GM19023 (cell line): ENCODE data around the gene SFMBT2.
"Not testable (repeated sequence)": the region's sequence is repeated elsewhere in the genome, so short reads cannot be mapped to it uniquely, and the experiment has no call there.

Experiments
- ATAC-seq: cut with Tn5 transposase; IDR thresholded peaks from one replicate; pipeline ENCODE4 v1.9.1; 2021; ENCODE audit warnings: mild to moderate bottlenecking, moderate library complexity; ENCODE audit not compliant: unreplicated experiment

Gene SFMBT2

DNA sequence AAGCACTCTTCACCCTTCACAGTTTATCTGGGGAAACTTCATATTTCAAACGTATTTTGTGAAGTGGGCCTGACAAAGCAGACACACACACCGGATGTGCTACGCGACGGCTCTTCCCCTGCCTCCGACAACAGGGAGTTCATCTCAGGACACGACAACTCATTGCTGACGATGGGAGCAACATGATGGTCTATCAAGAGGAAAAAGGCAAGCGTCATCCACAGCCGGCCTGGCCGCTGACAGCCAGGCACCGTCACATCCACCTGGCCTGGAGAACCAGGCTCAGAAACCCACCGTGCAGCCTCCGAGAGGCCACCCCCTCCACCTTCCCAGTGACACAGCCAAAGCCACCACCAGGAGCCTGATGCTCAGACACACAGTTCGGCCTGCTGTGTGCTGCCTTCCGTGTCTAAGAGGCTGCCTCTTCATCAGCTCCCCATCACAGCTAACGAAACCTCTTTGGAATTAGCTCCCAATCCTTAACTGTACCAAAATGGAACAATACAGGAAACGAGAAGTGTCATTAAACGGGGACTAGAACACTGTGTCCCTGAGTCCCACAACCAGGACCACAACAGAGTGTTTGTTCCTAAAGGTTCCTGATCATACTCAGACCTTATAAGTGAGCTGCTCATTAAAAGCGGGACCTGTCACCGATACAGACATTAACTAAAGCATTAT lies 76.7 kb downstream of the SFMBT2 start:
- ATAC-seq: no peak

DNA sequence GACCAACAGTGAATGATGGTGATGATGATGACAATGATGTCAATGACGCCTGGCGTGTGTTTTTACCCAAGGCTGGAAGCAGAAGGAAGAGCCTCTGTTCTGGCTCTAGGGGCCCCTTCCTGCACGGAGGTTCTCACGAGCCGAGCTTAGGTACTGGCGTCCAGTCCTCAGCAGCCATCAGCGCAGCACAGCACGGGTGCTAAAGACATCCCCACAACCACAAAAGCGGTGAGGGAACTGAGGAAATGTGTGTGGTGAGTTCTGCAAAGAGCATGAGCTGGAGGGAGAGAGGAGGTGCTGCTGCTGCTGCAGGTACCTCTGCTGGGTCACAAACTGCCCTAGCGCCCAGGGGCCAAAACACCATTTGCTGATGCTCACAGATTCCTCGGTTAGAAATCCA lies 81.6 kb downstream of the SFMBT2 start:
- ATAC-seq: no peak

DNA sequence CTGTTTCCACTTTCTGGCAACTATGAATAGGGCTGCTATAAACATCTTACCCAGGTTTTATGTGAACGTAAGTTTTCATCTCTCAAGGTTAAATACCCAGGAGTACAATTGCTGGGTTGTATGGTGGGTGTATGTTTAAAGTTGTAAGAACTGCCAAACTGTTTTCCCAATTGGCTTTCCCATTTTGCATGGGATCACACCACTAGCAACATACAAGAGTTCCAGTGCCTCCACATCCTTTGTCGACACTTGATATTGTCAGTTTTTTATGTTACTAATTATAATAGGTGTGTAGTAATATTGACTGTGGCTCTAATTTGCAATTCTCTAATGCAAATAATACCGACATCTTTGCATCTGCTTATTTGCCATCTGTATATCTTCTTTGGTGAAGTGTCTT lies 82.9 kb downstream of the SFMBT2 start:
- ATAC-seq: no peak

DNA sequence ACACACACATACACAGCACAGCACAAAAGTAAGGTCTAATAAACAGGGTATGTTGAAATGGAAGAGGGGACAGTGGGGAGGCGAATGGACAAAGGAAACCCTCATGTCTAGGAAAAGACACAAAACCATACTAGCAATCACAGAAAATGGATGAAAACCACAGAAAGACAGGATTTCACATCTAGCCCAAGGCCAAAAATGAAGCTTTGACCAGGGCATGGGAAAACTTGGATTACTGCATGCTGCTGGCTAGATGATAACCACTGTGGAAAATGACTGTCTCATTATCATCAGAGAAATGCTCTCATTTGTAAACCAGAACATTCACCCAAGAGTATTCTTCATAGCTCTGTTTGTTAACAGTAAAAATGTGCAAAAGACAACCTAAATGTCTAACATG lies 88.2 kb downstream of the SFMBT2 start:
- ATAC-seq: no peak

DNA sequence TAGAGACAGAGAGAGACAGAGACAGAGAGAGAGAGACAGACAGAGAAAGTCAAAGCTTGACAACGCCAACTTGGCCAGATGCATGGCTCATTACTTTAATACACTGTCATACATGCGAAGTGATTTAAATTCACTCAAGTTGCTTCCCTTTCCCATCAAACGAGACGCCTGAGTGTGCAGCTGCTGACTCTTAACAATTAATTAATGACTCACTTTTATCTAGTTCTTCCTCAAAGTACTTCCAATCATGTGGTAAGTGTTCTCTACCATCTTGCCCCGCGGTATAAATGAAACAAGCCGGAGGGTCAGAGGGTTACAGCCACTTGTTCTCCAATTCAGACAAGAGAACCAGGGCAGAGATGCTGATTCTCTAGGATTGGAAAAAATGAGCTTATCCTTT lies 90.8 kb downstream of the SFMBT2 start:
- no peak for ATAC-seq

DNA sequence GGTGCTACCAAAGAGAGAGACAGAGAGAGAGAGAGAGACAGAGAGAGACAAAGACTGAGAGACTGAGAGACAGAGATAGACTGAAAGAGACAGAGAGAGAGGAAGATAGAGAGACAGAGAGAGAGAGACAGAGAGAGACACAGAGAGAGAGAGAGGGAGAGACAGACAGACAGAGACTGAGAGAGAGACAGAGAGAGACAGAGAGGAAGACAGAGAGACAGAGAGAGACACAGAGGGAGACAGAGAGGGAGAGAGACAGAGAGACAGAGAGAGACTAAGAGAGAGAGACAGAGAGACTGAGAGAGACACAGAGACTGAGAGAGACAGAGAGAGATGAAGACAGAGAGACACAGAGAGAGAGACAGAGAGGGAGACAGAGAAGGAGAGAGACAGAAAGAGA lies 91.2 kb downstream of the SFMBT2 start:
- ATAC-seq: no peak

DNA sequence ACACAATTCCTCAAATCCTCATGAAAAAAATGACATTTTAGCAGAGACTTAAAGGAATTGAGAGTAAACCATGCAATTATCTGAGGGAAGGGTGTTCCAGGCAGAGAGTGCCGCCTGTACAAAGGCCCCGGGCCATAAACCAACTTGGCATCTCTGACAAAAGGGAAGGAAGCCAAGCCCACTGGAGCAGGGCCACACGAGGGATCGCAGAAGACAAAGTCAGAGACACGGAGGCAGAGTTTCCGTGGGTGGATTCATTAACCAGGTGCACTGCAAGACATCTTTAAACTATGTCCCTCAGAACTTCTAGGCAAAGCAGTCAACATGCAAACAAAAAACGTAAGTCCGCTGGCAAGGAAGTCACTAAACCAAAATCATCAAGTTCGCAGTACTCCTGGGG lies 92.0 kb downstream of the SFMBT2 start:
- ATAC-seq: no peak

DNA sequence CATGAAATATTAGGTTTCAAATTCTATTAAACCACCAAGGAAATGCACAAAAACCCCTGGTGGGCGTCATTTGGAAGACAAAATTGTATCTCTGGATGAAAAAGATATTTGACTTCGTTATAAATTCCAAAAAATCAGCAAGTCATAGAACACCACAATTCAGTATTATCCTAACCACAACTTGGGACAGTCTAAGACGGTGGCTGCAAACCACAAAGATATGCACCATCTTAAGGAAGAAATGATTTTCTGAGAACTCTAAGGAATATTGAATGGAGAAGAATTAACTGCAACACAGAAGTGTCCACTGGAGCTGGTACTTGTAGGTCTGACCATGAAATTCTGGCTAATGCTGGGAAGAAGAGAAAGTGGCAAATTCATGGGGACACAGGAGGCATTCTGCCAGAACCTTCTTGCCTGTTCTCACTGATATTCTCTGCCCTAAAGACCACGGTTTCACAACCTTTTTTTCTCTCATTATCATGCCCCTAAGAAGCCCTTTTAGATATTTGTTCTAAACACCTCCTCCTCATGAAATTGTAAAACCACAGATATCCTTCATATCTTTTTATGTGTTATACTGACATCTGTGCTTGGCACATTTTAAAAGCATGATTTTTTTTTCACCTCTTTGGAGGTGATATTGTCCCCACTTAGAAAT lies 92.9 kb downstream of the SFMBT2 start:
- ATAC-seq: no peak

DNA sequence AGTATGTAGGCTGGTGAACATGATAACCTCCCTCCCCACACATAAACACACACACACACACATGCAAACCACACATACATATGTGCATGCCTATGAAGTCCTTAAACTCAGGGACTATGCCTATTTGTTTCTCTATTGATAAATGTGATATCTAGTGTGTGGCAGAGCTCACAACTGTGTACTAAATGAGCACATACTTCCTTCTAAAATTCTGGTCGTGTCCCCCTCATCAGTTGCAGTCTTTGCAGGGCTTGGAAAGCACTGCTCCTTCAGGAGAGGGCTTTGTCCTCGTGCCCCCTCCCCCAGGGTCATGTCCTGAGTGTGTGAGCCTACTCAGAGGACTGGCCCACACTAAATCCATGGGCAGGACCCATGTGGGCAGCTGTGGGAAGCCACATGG lies 94.0 kb downstream of the SFMBT2 start:
- no peak for ATAC-seq

DNA sequence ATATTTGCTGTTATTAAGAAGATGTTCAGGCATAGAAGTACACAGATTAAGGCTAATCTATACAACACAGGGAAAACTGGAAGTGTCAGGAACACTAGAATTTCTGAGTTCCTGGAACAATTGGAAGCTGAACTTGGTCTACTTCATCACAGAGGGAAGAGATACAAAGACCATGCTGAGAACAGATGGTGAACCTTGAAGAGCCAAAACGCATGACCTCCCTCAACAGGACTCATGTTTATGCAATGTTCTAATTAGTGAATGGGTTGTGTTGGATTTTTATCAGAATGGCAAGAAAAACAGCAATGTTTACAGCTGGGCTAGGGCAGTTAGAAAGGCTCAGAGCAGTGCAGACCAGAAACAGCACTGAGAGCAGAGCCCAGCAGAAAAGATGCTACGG lies 94.9 kb downstream of the SFMBT2 start:
- no peak for ATAC-seq

DNA sequence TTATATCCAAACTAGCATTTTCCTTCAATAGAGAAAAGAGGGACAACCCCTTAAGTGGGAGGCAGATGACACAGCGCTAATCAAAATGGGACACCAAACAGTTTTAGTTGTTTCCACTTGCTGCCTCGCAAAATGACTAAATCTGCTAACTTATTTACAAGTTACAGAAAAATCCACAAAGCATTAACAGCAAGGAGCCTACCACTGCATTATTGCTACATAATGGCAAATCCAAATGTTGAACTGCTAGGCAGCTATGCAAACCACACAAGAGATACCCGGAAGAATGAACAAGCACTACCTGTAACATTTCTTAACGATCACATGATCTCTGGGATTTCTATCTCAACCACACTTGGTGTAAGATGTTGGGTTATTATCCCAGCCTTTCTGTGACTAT lies 96.7 kb downstream of the SFMBT2 start:
- no peak for ATAC-seq

DNA sequence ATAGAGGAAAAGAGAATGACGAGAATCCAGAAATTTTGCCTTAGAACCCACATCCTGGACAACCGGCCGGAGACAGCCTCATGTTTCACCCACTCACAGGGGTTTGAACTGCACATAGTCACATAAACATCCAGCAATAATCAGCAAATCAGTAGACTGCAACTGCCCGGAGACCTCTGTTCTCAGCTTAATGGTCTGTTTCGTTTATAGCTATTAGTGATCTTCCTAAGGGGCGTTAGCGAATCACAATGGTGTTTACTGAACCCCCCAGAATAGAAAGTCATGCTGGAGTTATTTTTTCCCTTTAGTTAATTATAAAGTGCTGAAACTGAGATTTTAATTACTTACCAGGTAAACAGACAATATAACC lies 98.4 kb downstream of the SFMBT2 start:
- ATAC-seq: no peak

DNA sequence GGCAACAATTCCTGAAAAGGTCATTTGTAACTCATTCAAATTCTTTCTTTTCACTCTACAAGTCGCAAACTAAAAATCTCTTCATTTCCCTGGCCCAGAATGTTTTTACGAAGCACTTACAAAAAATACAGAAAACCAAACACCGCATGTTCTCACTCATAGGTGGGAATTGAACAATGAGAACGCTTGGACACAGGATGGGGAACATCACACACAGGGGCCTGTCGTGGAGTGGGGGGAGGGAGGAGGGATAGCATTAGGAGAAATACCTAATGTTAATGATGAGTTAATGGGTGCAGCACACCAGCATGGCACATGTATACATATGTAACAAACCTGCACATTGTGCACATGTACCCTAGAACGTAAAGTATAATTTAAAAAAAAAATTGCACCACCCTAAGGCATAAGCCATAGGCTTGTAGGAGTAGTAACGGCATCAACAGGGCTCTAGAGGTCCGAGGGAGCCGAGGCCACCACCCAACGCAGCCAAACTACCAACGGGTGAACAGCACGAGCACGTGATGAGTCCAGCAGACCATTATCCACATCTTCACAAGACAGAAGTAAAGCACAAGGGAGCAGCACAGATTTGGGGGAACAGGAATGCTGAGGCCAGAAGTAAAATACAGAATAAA lies 98.9 kb downstream of the SFMBT2 start:
- not testable (repeated sequence) for ATAC-seq

DNA sequence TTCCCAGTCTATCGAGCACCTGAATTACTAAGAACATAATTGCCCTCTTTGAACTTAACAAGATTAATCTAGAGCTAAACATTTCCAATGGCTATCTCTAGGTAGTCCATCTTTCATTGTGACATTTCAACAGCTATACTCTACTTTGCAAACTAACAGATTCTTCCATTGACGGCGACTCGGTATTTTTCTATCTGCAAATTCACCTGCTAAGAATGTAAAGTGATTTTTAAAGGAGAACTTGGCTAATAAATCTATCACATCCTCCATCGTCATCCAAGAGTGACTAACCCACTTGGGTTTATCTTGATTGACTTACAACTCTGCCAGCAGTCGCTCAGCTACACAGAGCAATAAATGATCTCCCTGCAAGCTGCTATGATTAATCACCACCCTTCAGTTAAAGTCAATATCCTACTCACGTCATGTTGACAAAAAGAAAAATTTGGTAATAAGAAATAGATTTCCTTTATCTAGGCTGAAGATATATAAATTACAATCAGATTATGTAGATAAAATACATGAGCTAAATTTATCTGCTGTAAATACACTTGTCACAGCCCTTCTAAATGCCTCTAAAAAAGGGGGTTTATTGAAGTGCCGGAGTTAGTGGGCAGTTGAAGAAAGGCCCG lies 99.5 kb downstream of the SFMBT2 start:
- no peak for ATAC-seq

DNA sequence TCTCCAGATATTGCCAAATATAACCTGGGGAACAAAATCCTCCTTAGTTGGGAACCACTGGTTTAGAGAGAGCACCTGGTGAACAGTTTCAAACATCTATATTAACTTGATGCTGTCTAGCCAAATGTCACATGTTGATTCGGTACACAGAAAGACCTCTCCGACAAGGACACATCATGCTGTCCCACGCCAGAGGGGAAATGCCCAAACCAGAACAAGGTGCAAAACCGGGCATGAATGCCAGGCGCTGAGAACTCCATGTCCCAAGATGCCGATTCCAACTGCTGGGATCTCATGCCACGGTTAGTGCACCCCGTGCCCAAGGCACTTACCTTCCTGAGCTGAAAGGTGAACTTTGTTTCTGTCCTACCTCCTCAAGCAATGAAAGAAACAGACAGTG lies 100.8 kb downstream of the SFMBT2 start:
- no peak for ATAC-seq

DNA sequence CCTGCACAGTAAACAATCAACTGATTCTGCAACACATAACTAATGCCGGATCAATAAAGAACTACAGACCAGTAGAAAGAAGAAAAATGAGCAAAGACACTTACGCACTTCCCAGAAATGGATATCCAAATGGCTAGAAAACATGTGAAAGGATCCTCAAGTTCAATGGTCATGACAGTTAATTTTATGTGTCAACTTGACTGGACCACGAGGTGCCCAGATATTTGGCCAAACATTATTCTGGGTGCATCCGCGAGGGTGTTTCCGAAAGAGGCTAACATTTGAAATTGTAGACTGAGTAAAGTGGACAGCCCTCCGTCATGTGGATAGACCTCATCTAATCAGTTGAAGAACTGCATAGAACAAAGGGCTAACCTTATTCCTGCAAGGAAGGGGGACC lies 102.0 kb downstream of the SFMBT2 start:
- ATAC-seq: no peak

DNA sequence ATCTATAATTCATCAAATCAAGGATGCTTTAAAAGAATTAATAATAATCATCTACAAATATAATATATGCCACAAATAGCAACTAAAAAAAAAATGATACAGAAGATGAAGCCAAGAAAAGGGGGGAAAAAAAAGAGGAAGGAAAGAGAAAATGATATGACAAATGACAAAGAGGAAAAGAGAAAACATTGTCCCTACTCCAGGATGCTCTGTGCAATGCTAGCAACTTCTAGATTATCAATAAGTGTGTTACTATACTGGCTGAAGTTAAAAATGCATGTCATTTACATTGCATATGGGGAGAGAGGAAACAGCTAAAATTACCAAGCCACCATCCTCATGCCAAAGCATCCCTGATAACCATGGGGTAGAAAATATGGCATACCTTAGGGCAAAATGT lies 104.2 kb downstream of the SFMBT2 start:
- ATAC-seq: no peak

DNA sequence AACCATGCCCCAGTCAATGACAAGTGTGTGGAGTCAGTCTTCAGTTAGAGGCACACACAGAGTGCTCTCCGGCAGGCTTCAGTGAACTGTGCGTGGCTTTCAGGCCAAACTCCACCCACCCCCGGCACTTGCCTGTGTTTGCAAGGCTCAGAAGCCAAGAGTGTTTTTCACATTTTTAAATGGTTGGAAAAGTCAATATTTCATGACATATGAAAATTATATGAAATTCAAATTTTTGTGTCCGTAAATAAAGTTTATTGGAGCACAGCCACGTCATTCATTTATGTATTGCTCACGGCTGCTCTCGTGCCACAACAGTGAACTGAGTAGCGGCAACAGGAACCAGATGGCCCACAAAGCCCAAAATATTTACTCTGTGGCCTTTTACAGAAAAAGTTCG lies 104.7 kb downstream of the SFMBT2 start:
- ATAC-seq: no peak

DNA sequence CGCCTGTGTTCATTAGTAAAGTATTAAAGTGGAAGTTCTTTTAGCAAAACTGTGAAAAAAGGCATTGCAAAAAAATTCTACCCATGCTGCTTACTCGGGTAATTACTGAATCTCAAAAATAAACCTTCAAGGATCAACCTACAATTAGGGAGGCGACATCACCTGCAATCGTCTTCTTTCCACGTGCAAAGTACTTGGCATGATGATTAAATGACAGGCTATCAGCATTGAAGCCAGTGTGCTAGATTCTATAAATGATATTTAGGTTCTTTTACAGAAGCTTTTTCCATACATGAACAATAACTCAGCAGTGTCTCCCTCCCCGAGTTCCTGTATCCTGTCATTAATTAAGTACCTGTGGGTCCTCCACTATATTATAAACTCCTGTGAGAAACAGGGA lies 105.8 kb downstream of the SFMBT2 start:
- ATAC-seq: no peak

DNA sequence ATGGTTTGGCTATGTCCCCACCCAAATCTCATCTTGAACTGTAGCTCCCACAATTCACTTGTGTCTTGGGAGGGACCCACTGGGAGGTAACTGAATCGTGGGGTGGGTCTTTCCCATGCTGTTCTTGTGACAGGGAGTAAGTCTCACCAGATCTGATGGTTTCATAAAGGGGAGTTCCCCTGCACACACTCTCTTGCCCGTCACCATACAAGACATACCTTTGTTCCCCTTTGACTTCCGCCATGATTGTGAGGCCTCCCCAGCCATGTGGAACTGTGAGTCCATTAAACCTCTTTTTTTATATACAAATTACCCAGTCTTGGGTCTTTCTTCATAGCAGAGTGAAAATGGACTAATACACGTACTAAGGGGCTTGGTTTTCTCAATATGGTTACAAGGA lies 106.7 kb downstream of the SFMBT2 start:
- no peak for ATAC-seq

DNA sequence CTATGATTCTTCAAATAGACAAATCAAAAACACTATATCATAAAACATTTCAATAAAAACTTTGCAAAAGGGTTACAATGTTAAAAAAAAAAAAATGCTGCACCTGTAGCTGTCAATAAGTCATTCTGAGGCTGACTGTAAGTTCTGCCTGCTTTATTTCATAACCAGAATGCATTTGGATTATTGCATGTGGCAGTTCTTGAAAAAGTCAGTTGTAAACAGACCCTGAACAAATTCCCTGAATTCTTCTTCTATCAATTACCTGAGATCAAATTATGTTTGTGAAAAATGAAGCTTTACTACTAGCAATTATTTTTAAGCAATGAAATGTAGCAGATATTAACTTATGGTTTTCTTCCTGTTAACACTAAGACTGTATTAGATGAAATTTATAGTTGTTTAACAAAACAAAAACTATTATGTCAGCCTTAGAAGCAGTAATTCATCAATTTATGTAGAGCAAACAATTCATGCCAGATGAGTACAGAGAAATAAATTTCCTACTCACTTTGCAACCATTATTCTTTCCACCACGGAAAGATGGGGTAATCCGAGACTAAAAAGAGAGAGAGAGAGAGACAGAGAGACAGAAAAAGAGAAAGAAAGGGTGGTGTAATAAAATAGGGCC lies 107.8 kb downstream of the SFMBT2 start:
- ATAC-seq: no peak
